Measurements from ENCODE around the gene ORAI3. TPM values are rescaled to one million over a fixed set of nuclear protein-coding genes. Genes with fewer than 3 reads are reported as not detected.
A peak's percentile ranks its signal among the peaks of the same experiment; 100 is the strongest.

ORAI3 gene
- total and polyA plus RNA-seq, 2 of the 13 experiments (the other 11 are each of a cell fraction or from before 2014, with no cell fraction given) = 11.4 to 32.0 TPM

GRCh38 chr16:30941600-30942425 is 7.1 kb upstream of the ORAI3 start (continued):
- no peak for TF ChIP-seq ATF4 (CRISPR knock-in tag; IDR thresholded peaks at IDR 0.05)
- no peak for TF ChIP-seq SETDB1 (CRISPR knock-in tag; IDR thresholded peaks at IDR 0.05; ENCODE audit: borderline replicate concordance)
- TF ChIP-seq SUZ12 (IDR thresholded peaks at IDR 0.05; ENCODE audit: low read depth, low read length) = no peak
- no peak for TF ChIP-seq NFE2 (CRISPR knock-in tag; IDR thresholded peaks at IDR 0.05)
- TF ChIP-seq ZNF569 (CRISPR knock-in tag; IDR thresholded peaks at IDR 0.05; ENCODE audit: borderline replicate concordance) = no peak
- no peak for TF ChIP-seq ZNF550 (CRISPR knock-in tag; IDR thresholded peaks at IDR 0.05; ENCODE audit: borderline replicate concordance)
- no peak for TF ChIP-seq SMAD1 (CRISPR knock-in tag; IDR thresholded peaks at IDR 0.05; ENCODE audit: borderline replicate concordance, low read depth)
- no peak for TF ChIP-seq ZNF354B (CRISPR knock-in tag; IDR thresholded peaks at IDR 0.05)
- TF ChIP-seq NCOR1 (IDR thresholded peaks at IDR 0.05; ENCODE audit: borderline replicate concordance, low read length) = no peak
- 0 out of 2 replicates have a peak, but pooled peaks have one; percentile 32 for TF ChIP-seq ZNF383 (CRISPR knock-in tag; IDR thresholded peaks at IDR 0.05; ENCODE audit: borderline replicate concordance)
- TF ChIP-seq ZNF317 (CRISPR knock-in tag; IDR thresholded peaks at IDR 0.05) = no peak
- TF ChIP-seq ZNF232 (CRISPR knock-in tag; IDR thresholded peaks at IDR 0.05; ENCODE audit: borderline replicate concordance) = no peak
- no peak; the same call in 1 of the 2 replicates for TF ChIP-seq HINFP (CRISPR knock-in tag; IDR thresholded peaks at IDR 0.05; ENCODE audit: low read depth)
- peak; percentile 60; the same call in 1 of the 2 replicates for TF ChIP-seq ARHGAP35 (CRISPR knock-in tag; IDR thresholded peaks at IDR 0.05; ENCODE audit: borderline replicate concordance)
- TF ChIP-seq SRSF4 (IDR thresholded peaks at IDR 0.05; ENCODE audit: low read depth, low read length, poor library complexity, severe bottlenecking) = no peak
- TF ChIP-seq, protein P1, sequence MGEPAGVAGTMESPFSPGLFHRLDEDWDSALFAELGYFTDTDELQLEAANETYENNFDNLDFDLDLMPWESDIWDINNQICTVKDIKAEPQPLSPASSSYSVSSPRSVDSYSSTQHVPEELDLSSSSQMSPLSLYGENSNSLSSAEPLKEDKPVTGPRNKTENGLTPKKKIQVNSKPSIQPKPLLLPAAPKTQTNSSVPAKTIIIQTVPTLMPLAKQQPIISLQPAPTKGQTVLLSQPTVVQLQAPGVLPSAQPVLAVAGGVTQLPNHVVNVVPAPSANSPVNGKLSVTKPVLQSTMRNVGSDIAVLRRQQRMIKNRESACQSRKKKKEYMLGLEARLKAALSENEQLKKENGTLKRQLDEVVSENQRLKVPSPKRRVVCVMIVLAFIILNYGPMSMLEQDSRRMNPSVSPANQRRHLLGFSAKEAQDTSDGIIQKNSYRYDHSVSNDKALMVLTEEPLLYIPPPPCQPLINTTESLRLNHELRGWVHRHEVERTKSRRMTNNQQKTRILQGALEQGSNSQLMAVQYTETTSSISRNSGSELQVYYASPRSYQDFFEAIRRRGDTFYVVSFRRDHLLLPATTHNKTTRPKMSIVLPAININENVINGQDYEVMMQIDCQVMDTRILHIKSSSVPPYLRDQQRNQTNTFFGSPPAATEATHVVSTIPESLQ (CRISPR knock-in tag; conservative IDR thresholded peaks at IDR 0.05) = no peak
- no peak for TF ChIP-seq SOX5 (CRISPR knock-in tag; IDR thresholded peaks at IDR 0.05; ENCODE audit: borderline replicate concordance)
- no peak for TF ChIP-seq CSRNP2 (CRISPR knock-in tag; conservative IDR thresholded peaks at IDR 0.05; ENCODE audit: low read depth)
- TF ChIP-seq RELA (CRISPR knock-in tag; IDR thresholded peaks at IDR 0.05) = no peak
- TF ChIP-seq, protein P2, sequence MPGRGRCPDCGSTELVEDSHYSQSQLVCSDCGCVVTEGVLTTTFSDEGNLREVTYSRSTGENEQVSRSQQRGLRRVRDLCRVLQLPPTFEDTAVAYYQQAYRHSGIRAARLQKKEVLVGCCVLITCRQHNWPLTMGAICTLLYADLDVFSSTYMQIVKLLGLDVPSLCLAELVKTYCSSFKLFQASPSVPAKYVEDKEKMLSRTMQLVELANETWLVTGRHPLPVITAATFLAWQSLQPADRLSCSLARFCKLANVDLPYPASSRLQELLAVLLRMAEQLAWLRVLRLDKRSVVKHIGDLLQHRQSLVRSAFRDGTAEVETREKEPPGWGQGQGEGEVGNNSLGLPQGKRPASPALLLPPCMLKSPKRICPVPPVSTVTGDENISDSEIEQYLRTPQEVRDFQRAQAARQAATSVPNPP (CRISPR knock-in tag; IDR thresholded peaks at IDR 0.05) = no peak
